Transverse colon (tissue), 3 donors: ENCODE results near the gene WNK2.

Experiments
- CTCF ChIP-seq, 5 experiments: fragments of 200-600 bp in 3 of 5; fragments of 450-650 bp in 2 of 5; sonication (generic) in 3 of 5; IDR thresholded peaks; 1 replicate in 2 of 5; 2 replicates in 3 of 5; pipeline ENCODE4 v1.5.1; 2016 to 2017; ENCODE audit warnings: antibody characterized with exemption in 5 of 5, inconsistent platforms in 3 of 5, mild to moderate bottlenecking in 2 of 5, moderate library complexity in 1 of 5
- EP300 ChIP-seq: sonication (generic); formaldehyde crosslinking; IDR thresholded peaks from one replicate; pipeline ENCODE4 v1.6.1; 2017; ENCODE audit warnings: antibody characterized with exemption, low read depth
- POLR2A ChIP-seq: fragments of 450-650 bp; IDR thresholded peaks from one replicate; pipeline ENCODE4 v1.6.1; 2016; ENCODE audit warnings: antibody characterized with exemption, mild to moderate bottlenecking, moderate library complexity

- TF ChIP-seq POLR2A (no peak), CTCF (IDR thresholded peaks at IDR 0.05) (no peak), EP300 (no peak)
Observed at GRCh38 chr9:93357649-93358048, 173.7 kb downstream of the WNK2 start.
